HG02840 (cell line): Measurements from ENCODE around the gene LPIN1.
A peak's percentile ranks its signal among the peaks of the same experiment; 100 is the strongest.
"Not testable (repeated sequence)": the region's sequence is repeated elsewhere in the genome, so short reads cannot be mapped to it uniquely, and the experiment has no call there.

Source experiments
- ATAC-seq: cut with Tn5 transposase; IDR thresholded peaks from one replicate; pipeline ENCODE4 v1.9.1; 2021; ENCODE audit warnings: mild to moderate bottlenecking, moderate library complexity, moderate number of reproducible peaks; ENCODE audit not compliant: unreplicated experiment, low FRiP score

The LPIN1 gene

DNA sequence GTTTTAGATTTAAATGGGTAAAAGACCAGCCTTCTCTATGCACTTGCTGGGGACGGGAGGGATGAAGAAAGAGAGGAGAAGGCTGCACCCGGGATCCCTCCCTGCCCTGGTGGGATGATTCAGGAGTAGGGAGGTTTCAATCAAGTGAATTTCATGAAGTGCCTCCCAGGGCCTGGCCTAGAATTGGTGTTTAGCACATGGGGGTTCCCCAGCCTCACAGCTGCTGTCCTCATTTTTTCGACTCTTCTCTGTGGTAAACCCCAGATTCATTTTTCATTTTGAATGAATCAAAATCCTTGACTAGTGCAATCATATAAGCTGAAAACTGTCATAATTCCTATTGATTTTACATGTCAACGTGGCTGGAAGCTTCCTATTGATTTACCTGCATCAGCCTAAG is 81.1 kb downstream of the LPIN1 start:
- ATAC-seq, result no peak

- no peak for ATAC-seq
These were observed 82.5 kb downstream of the LPIN1 start for GRCh38 chr2:11828933-11829323.

DNA sequence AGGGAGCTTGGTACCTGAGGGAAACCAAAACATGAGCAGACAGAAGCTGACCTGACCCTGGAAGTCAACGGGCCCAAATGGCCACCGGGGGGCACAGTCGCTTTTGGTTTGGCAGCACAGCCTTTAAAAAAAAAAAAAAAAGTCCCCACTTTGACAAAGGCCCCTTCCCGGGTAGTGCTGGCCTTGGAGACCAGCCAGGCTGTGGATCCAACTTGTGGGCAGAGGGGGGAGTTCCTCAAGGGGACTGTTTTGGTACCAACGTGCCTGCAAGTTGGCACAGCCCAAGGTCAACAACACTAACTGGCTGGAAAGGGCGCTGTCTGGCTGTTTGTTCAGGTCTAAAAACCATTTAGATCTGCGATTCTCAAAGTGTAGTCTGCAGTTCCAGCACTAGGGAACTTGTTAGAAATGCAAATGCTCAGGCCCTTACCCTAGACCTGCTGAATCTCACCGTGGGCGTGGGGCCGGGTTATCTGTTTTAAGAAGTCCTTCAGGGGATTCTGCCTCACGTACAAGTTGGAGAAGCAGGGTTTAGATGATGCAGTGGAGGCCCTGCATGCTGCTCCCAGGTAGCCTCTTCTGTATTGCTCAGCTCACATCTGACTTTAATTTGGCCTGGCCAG is 83.0 kb downstream of the LPIN1 start:
- ATAC-seq, result peak; percentile 31

DNA sequence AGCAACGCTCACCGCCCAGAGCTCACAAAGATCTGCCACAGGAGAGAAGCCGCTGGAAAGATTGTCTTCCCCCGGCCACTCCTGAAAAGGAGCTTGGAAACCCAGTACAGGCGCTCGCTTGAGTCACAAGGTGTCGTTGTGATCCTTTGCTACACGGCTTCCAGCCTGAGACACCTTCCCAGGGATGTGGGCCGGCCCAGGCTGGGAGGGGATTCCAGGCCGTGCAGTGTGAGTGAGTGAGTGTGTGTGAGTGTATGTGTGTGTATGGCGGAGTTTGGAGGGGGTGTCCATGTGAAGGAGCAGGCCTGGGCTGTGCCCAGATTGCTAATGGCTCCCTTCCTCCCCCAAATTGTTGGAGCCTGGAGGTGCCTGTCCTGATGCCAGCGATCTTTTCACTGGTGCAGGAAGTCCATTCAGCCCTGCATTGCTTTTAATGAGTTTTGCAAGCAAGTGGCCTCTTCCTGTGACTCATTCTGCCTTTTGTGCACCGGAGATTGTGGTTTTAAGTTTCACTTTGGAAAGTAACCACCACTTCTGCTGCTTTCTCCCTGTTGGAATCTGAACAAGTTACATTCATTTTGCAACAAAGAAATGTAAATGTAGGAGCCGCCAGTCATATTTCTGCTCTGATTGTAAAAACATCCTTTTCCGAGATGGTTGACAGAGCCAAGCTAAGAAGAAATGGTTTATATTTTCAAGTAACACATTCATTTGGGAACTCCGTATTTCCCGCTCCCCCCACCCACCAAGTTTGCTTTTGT is 83.7 kb downstream of the LPIN1 start:
- ATAC-seq, result peak; percentile 67

DNA sequence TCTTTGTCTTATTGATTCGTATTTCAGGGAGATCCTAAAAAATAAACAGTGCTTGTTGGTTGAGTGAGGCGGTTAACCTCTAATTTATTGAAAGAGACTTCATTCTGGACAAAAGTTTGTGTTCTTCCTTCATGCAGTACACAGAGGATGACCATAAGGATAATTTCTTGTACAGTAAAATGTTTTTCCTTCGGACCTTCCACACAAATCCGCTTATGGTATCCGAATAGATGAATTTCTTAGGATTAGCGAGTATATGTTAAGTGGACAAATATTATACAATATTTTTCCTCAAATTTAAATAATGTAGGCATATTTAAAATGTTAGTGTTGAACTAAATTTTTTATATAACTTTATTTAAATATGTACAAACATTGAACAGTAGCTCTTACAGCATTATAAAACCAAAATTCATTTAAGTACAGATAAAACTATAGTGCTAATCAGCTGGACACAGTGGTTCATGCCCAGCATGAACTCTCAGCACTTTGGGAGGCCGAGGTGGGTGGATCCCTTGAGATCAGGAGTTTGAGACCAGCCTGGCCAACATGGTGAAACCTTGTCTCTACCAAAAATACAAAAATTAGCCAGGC is 84.4 kb downstream of the LPIN1 start:
- no peak for ATAC-seq

GRCh38 chr2:11831415-11831814 is 85.0 kb downstream of the LPIN1 start:
- no peak for ATAC-seq

DNA sequence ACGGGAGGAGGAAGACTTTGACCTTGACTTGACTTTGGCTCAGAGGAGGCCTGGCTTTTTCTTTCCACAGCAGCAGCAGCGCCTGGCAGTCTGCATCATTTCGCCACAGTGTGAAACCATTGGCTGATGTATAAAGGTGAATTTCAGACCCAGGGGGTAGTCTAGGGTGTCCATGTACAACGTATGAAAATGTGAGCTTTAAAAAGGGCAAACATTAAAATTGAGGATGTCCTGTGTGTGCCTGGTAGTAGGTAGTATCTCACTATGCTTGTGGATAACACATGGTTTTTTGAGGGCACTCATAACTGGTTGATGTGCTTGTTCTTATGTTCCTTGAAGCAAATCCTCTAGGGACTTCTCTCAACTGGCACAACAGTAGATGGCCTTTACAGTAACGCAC is 86.1 kb downstream of the LPIN1 start:
- ATAC-seq, result no peak

GRCh38 chr2:11833601-11834000 is 87.2 kb downstream of the LPIN1 start:
- ATAC-seq, result no peak

GRCh38 chr2:11835403-11835802 is 89.0 kb downstream of the LPIN1 start:
- no peak for ATAC-seq

GRCh38 chr2:11836647-11837219 is 90.3 kb downstream of the LPIN1 start:
- ATAC-seq, result no peak

DNA sequence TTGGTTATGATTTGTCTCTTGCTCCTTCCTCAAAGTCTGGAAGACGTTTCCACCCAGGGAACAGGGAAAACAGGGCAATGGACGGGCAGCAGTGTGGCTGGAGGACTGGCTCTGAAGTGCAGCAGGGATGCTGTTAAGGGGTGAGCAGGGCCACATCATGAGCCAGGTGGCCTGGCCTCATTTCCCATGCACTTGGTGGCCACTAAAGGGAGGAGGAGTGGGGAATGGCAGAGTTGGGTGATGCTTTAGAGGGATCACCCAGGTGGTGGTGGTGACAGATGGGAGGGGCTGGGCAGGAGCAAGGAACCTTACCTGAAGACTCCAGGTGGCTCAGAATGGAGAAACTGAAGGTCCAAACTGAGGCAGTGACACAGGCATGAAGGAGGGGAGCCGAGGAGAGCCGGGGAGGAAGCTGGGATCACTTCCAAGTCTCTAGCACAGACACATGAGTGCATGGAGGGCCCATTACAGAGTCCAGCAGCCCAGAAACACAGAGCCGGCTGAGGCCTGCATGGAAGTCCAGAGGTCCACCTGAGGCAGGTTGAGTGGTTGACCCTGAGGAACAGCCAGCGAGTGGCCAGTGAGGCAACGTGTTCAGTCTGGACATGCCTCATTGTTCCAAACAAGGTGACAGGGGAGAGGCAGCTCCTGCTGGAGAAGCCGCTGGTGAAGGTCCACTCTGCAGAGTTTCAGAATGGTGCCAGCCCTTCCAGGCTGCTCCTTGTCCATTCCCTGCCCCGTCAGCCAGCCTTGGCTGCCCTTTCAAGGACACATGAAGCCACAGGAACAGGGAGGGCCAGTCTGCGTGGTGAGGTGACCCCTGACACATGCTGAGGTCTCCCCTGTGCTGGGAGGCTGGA is 91.7 kb downstream of the LPIN1 start:
- ATAC-seq, result no peak

DNA sequence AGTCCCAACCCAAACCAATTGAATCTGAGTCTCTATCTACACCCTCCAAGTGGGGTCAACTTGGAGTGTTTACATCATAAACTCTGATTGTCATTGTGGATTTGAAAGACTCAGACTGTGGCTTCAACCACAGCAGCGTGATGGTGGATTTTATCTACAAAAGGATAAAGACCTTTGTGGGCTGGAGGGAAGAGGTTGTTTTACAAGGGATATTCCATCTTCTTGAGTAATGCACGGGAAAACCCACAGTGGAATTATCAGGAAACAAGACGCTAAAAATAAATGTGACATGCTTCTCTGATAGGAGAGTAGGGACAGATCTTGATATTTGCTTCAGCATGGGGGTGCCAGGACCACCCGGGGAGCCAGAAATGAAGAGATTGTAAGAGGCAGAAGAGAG is 93.5 kb downstream of the LPIN1 start:
- no peak for ATAC-seq

DNA sequence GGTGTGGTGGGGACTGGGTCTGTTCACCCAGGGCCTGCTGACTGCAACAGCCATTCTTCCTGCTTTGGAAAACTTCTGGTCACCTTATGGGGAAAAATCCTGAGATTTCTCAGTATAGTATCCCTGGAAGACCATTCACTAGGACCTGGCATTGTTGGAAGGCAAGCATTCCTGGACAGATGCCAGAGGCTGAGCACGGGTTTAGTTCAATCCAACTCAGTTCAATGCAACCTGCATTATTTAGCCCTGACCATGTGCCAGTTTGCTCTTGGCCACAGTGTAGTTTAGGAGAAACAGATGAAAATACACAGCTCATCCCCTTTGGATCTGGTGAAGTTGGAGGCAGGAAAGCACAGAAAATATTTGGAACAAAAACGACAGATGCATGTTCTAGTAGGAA is 95.9 kb downstream of the LPIN1 start:
- no peak for ATAC-seq

GRCh38 chr2:11844798-11845197 is 98.4 kb downstream of the LPIN1 start:
- ATAC-seq, result not testable (repeated sequence)

- ATAC-seq, result not testable (repeated sequence)
These were observed 101.5 kb downstream of the LPIN1 start for GRCh38 chr2:11847935-11848334.

DNA sequence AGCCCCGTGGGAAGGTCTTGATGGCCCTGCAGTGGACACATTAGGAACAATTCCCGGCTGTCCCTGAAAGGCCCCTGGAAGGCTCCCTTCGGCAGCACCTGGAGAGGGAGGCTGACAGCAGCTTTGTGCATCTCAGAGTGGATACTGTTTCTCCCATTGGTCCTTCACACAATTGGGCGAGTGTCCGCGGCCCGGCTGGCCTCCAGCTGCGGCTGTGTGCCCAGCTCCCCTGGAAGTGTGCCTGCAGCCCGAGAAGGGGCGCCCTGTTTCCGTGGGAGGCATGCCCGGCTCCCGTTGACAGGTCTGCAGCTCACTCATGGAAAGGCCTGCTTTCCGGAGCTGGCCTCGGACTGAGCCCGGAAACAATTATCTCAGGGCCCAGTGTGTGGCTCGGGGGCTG is 103.7 kb downstream of the LPIN1 start:
- no peak for ATAC-seq

- ATAC-seq, result no peak
These were observed 106.2 kb downstream of the LPIN1 start for GRCh38 chr2:11852526-11853196.

DNA sequence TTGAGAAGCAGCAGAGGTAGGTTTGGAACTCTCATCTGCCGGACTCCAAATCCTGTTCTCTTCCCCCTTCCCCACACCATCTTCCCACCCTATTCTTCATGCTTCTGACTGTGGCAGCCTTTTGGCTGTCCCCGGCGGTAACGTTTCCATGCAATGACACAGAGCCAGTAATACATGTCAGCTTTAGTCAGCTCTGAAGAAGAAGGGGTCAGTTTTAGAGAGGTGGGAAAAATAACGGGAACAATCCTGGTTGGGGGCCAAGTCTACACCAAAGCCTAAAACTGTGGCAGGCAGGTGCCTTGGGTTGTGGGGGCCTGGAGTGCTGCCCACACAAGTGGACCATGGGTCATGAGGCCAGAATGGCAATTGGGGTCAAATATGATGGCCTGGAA is 106.8 kb downstream of the LPIN1 start:
- ATAC-seq, result no peak

DNA sequence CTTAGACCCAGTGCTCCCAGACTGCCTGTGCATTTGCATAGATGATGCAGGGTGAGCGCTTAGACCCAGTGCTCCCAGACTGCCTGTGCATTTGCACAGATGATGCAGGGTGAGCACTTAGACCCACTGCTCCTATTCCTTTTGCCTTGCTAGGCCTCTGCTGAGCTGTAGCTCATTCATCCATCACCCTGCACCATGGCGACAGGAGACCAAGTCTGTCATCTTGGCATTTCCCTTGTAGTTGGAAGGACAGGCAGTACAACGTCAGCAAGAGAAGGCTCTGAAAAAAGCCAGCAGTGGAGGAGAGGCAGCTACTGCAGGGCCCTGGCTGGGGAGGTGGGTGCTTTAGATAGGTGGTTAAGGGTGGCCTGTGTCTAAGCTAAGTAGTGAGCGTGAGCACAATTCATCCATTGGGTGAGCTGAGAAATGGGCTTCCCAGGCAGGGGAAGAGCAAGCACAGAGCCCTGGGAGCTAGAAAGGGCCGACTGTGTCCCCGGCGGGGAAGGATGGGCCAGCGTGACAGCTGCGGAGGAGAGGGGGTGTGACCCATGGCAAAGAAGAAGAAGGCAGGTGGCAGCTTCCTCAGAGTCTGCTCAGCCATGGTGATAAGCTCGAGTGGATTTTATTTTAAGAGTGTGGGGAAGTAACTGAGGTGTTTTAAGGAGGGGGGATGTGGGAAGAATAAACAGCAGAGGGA is 108.8 kb downstream of the LPIN1 start:
- ATAC-seq, result no peak

DNA sequence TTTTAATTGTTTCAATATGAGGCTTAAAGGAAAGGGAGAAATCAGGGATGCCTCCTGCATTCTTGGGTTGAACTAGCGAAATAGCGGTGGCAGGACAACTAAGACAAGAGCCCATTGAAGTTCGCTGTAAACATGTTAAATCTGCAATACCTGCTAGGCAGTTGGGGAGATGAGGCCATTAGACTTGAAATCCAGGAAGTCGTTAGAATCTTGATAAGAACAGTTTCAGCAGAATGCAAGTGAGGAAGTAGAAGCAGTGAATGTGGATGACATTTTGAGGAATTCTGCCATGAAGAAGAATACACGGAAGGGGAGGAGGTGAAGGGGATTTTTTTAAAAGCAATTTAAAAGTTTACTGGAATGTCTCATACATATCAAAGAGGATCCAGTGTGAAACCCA is 109.7 kb downstream of the LPIN1 start:
- no peak for ATAC-seq
